ENCODE data around the gene VDR.

VDR gene

GRCh38 chr12:47795121-47795813 is 109.5 kb downstream of the VDR start:
- DNase-seq (ENCODE audit: low read depth) = no peak

DNA sequence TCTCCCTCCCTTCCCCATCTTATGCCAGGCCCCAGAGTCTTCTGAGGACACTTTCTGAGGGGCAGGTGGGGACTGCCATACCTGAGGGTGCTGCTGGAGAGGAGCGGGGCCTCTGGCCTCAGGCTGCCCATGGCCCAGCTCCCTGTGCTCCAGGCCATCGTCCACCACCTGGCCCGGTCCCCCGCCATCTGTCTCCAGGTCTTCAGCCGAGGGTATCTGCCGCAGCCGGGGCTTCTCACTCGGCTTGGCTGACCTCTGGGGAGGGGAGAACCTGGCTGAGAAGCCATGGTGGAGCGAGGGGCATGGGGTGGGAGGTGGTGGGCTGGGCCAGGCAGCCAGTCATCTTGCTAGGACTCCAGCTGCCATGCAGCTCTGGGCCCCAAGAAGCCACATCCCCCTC is 110.1 kb downstream of the VDR start:
- no peak for DNase-seq (ENCODE audit: low read depth)

GRCh38 chr12:47793015-47793681 is 111.6 kb downstream of the VDR start:
- DNase-seq (ENCODE audit: low read depth) = no peak

GRCh38 chr12:47791874-47792273 is 112.9 kb downstream of the VDR start:
- DNase-seq (ENCODE audit: low read depth) = no peak

All from activated gamma-delta T cell treated with anti-CD3 and anti-CD28 coated beads, Interleukin-2, amount 50 U/mL, for 16 hours (primary cell).